DOHH2 (cell line): Measurements from ENCODE around the gene EYA2.

Experiments used
- EZH2phosphoT487 ChIP-seq: fragments of 200-600 bp; sonication (generic); IDR thresholded peaks from 2 replicates; pipeline ENCODE4 v1.6.1; 2017; ENCODE audit warnings: borderline replicate concordance, mild to moderate bottlenecking, antibody characterized with exemption, low read length, moderate library complexity, mixed read lengths
- TF ChIP-seq, protein P1 (sequence below): fragments of 200-600 bp; sonication (generic); IDR thresholded peaks from one replicate; pipeline ENCODE4 v1.5.1; 2014; ENCODE audit warnings: antibody characterized with exemption, mild to moderate bottlenecking, low read depth, low read length; ENCODE audit not compliant: poor library complexity, severe bottlenecking

DNA sequence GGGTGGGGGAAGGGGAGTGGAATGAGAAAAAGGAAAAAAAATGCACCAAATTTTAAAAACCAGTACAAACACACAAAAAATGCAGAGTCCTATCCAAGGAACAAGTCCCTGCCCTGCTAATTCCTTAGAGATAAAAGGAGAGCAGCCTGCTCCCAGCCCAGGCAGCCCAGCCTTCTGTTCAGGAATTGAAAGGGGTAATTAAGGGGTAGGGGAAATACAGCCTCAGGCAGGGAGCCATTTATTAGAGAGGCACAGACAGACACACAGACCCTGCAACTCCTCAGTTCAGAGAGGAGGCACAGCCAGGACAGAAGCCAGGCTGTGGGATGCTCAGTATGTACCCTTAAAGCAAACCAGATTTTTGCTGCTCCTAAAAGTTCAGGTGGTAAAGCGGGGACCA is 137.2 kb downstream of the EYA2 start:
- TF ChIP-seq, protein P1, sequence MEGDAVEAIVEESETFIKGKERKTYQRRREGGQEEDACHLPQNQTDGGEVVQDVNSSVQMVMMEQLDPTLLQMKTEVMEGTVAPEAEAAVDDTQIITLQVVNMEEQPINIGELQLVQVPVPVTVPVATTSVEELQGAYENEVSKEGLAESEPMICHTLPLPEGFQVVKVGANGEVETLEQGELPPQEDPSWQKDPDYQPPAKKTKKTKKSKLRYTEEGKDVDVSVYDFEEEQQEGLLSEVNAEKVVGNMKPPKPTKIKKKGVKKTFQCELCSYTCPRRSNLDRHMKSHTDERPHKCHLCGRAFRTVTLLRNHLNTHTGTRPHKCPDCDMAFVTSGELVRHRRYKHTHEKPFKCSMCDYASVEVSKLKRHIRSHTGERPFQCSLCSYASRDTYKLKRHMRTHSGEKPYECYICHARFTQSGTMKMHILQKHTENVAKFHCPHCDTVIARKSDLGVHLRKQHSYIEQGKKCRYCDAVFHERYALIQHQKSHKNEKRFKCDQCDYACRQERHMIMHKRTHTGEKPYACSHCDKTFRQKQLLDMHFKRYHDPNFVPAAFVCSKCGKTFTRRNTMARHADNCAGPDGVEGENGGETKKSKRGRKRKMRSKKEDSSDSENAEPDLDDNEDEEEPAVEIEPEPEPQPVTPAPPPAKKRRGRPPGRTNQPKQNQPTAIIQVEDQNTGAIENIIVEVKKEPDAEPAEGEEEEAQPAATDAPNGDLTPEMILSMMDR = no peak
- no peak for TF ChIP-seq EZH2phosphoT487
